Glutamatergic neuron (in vitro differentiated cells): Measurements from ENCODE around the gene EFEMP2. TPM values are rescaled to one million over a fixed set of nuclear protein-coding genes. Genes with fewer than 3 reads are reported as not detected.

Source experiments
- DNase-seq: peaks from one replicate; pipeline ENCODE4 v3.0.0; 2022
- H3K27ac Mint-ChIP-seq: one replicate; pipeline ENCODE4 v1.8.0; 2020; ENCODE audit warnings: mild to moderate bottlenecking, mixed read lengths, inconsistent platforms; ENCODE audit not compliant: unreplicated experiment
- H3K27me3 Mint-ChIP-seq: one replicate; pipeline ENCODE4 v1.8.0; 2020; ENCODE audit warnings: mild to moderate bottlenecking, moderate library complexity, mixed read lengths, inconsistent platforms; ENCODE audit not compliant: unreplicated experiment
- H3K36me3 Mint-ChIP-seq: one replicate; pipeline ENCODE4 v1.8.0; 2020; ENCODE audit warnings: mild to moderate bottlenecking, mixed read lengths, inconsistent platforms; ENCODE audit not compliant: unreplicated experiment
- H3K4me1 Mint-ChIP-seq: one replicate; pipeline ENCODE4 v1.8.0; 2020; ENCODE audit warnings: mild to moderate bottlenecking, low read depth, mixed read lengths, inconsistent platforms; ENCODE audit not compliant: unreplicated experiment
- H3K4me3 Mint-ChIP-seq: one replicate; pipeline ENCODE4 v1.8.0; 2020; ENCODE audit warnings: mild to moderate bottlenecking, mixed read lengths, inconsistent platforms; ENCODE audit not compliant: unreplicated experiment
- H3K9me3 Mint-ChIP-seq: one replicate; pipeline ENCODE4 v1.8.0; 2020; ENCODE audit warnings: mild to moderate bottlenecking, moderate library complexity, mixed read lengths, inconsistent platforms; ENCODE audit not compliant: unreplicated experiment
- CTCF ChIP-seq: fragments of 200-600 bp; sonication (generic); IDR thresholded peaks from one replicate; pipeline ENCODE4 v1.5.0; 2021; ENCODE audit not compliant: partially characterized antibody, unreplicated experiment
- total RNA-seq: library from RNA; stranded (reverse); fragmentation: NEBNext Ultra II Directional; extraction: Animal tissue kit (Norgen Biotek cat#: 25700); gene quantifications from one replicate; pipeline ENCODE4 v1.2.1, GENCODE V29; 2021; ENCODE audit not compliant: unreplicated experiment

EFEMP2 gene
- total RNA-seq, 1 donor from 2014 or later = 16.3 TPM

- Mint-ChIP-seq H3K9me3 (peaks cover 35% of the 10 kb centered on the region), H3K36me3 (peaks cover 4% of the 10 kb centered on the region), H3K4me3 (peak overlapping the region; percentile 98), H3K27ac (peak overlapping the region; percentile 99), H3K27me3 (peaks cover 36% of the 10 kb centered on the region), H3K4me1 (peaks cover 16% of the 10 kb centered on the region)
- no peak for TF ChIP-seq CTCF
- peak; percentile 99 for DNase-seq
These were observed 13.3 kb downstream of the EFEMP2 start for GRCh38 chr11:65859095-65859811.

- Mint-ChIP-seq H3K4me3 (peak overlapping the region; percentile 98), H3K27ac (peak overlapping the region; percentile 98), H3K4me1 (peaks cover 16% of the 10 kb centered on the region), H3K36me3 (peaks cover 4% of the 10 kb centered on the region), H3K9me3 (peaks cover 38% of the 10 kb centered on the region), H3K27me3 (peaks cover 36% of the 10 kb centered on the region)
- no peak for DNase-seq
- TF ChIP-seq CTCF = no peak
These were observed 13.9 kb downstream of the EFEMP2 start for GRCh38 chr11:65858681-65859087.

- Mint-ChIP-seq H3K9me3 (peaks cover 38% of the 10 kb centered on the region), H3K27me3 (peaks cover 36% of the 10 kb centered on the region), H3K4me1 (peaks cover 16% of the 10 kb centered on the region), H3K27ac (peak within 1 kb of the TSS; percentile 98), H3K36me3 (peaks cover 4% of the 10 kb centered on the region), H3K4me3 (peak within 1 kb of the TSS; percentile 98)
- no peak for TF ChIP-seq CTCF
- peak; percentile 98 for DNase-seq
These were observed 14.5 kb downstream of the EFEMP2 start, which contains the start of gene CFL1 for GRCh38 chr11:65857853-65858680. Gene CFL1, minus strand, starts transcription at chr11:65858180. Its CDS starts 81 bp downstream, at chr11:65858099.

- Mint-ChIP-seq H3K27ac (no peak overlapping the region), H3K36me3 (peaks cover under 1% of the 10 kb centered on the region), H3K4me3 (peak overlapping the region; percentile 96), H3K9me3 (peaks cover 35% of the 10 kb centered on the region), H3K4me1 (peaks cover 16% of the 10 kb centered on the region), H3K27me3 (peaks cover 34% of the 10 kb centered on the region)
- TF ChIP-seq CTCF = no peak
- no peak for DNase-seq
These were observed 15.1 kb downstream of the EFEMP2 start for GRCh38 chr11:65857500-65857852.
